ENCODE results near the gene SLC35E2B.

GRCh38 chr1:1703796-1704195 is 11.2 kb upstream of the SLC35E2B start:
- TF ChIP-seq ZNF614 (CRISPR knock-in tag; IDR thresholded peaks at IDR 0.05; ENCODE audit: borderline replicate concordance) (no peak), ZNF484 (CRISPR knock-in tag; IDR thresholded peaks at IDR 0.05; ENCODE audit: borderline replicate concordance, low read depth) (no peak)

All from HepG2 (cell line).